RWPE2 (cell line): ENCODE measurements around the gene UGT3A1.

Experiments used
- ATAC-seq: fragments of 200-7000 bp; cut with Tn5 transposase; 3 replicates; pipeline ENCODE4 v1.9.1; 2021; ENCODE audit warnings: low read depth
- DNase-seq: peaks from one replicate; pipeline ENCODE4 v3.0.0-alpha.2; 2020; ENCODE audit warnings: low spot score
- H3K27ac ChIP-seq: fragments of 450-650 bp; 2 replicates; pipeline ENCODE4 v1.5.1; 2017; ENCODE audit warnings: mild to moderate bottlenecking; ENCODE audit not compliant: poor library complexity, severe bottlenecking
- H3K27me3 ChIP-seq: fragments of 250-450 bp; sonication (Bioruptor Pico); 2 replicates; pipeline ENCODE4 v1.5.1; 2021; ENCODE audit warnings: mild to moderate bottlenecking, moderate library complexity; ENCODE audit not compliant: insufficient read depth, poor library complexity, severe bottlenecking
- H3K36me3 ChIP-seq: fragments of 250-450 bp; sonication (Bioruptor Pico); 2 replicates; pipeline ENCODE4 v1.5.1; 2020; ENCODE audit warnings: low read depth, mild to moderate bottlenecking, moderate library complexity
- H3K4me1 ChIP-seq: fragments of 250-450 bp; sonication (Bioruptor Pico); 2 replicates; pipeline ENCODE4 v1.5.1; 2021; ENCODE audit warnings: mild to moderate bottlenecking, moderate library complexity; ENCODE audit not compliant: insufficient read depth, poor library complexity, severe bottlenecking
- H3K4me3 ChIP-seq: fragments of 250-450 bp; sonication (Bioruptor Pico); 2 replicates; pipeline ENCODE4 v1.5.1; 2021; ENCODE audit warnings: mild to moderate bottlenecking, moderate library complexity; ENCODE audit not compliant: severe bottlenecking
- H3K9me3 ChIP-seq: fragments of 250-450 bp; sonication (Bioruptor Pico); 2 replicates; pipeline ENCODE4 v1.5.1; 2021; ENCODE audit warnings: mild to moderate bottlenecking, moderate library complexity; ENCODE audit not compliant: severe bottlenecking
- CTCF ChIP-seq: fragments of 450-650 bp; IDR thresholded peaks from one replicate; pipeline ENCODE4 v1.5.1; 2017; ENCODE audit warnings: mild to moderate bottlenecking, moderate library complexity; ENCODE audit not compliant: poor library complexity, severe bottlenecking

The UGT3A1 gene

DNA sequence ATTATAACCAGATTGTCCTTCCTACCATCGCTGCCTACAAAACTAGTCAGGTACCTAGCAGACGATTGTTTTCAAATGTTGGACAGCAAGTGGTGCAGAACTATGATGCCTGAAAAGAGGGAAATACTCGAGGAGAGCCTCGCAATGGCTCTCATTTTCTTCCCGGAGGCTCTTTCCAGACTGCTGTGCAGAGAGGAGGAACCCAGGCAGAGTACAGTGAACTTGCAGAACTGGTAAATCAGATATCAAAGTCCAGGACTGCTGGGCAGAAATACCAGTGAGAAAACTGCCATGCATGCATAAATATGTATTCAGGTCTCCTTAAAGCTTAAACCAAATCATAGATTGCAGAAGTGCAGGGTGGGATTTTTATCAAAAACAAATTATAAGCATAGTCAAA is 26.4 kb upstream of the UGT3A1 start:
- peaks cover 6% of the 10 kb centered on the region for H3K27me3 ChIP-seq
- DNase-seq: no peak
- H3K4me3 ChIP-seq: no peak overlapping the region
- no peak for TF ChIP-seq CTCF
- H3K4me1 ChIP-seq: no peaks in the 10 kb centered on the region
- ATAC-seq: no peak
- no peak overlapping the region for H3K27ac ChIP-seq
- no peaks in the 10 kb centered on the region for H3K9me3 ChIP-seq
- no peaks in the 10 kb centered on the region for H3K36me3 ChIP-seq

- DNase-seq (no peak), ATAC-seq (no peak)
- Histone ChIP-seq H3K36me3 (no peaks in the 10 kb centered on the region), H3K9me3 (no peaks in the 10 kb centered on the region), H3K27me3 (peaks cover 4% of the 10 kb centered on the region), H3K4me3 (no peak overlapping the region), H3K27ac (no peak overlapping the region), H3K4me1 (no peaks in the 10 kb centered on the region)
- no peak for TF ChIP-seq CTCF
Observed at GRCh38 chr5:36017004-36017403, 25.8 kb upstream of the UGT3A1 start.

GRCh38 chr5:36013182-36013581 is 22.0 kb upstream of the UGT3A1 start:
- DNase-seq (no peak), ATAC-seq (no peak)
- Histone ChIP-seq H3K9me3 (no peaks in the 10 kb centered on the region), H3K36me3 (no peaks in the 10 kb centered on the region), H3K27me3 (no peaks in the 10 kb centered on the region), H3K4me1 (no peaks in the 10 kb centered on the region), H3K27ac (no peak overlapping the region), H3K4me3 (no peak overlapping the region)
- no peak for TF ChIP-seq CTCF

- no peak overlapping the region for H3K4me3 ChIP-seq
- DNase-seq (no peak), ATAC-seq (no peak)
- H3K36me3 ChIP-seq: no peaks in the 10 kb centered on the region
- H3K27me3 ChIP-seq: no peaks in the 10 kb centered on the region
- H3K4me1 ChIP-seq: no peaks in the 10 kb centered on the region
- no peaks in the 10 kb centered on the region for H3K9me3 ChIP-seq
- TF ChIP-seq CTCF: no peak
- no peak overlapping the region for H3K27ac ChIP-seq
Observed at GRCh38 chr5:36009698-36010097, 18.5 kb upstream of the UGT3A1 start.

DNA sequence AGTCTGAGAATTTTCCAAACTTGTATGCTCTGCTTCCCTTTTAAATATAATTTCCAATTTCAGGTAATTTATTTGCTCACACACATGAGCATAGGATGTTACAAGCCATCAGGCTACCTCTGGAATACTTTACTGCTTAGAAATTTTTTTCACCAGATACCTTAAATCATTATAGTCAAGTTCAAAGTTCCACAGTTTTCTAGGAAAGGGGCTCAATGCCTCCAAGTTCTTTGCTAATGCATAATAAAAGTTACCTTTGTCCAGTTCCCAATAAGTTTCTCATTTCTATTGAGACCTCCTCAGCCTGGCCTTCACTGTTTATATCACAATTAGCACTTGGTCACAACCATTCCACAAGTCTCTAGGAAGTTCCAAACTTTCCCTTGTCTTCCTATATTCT is 16.2 kb upstream of the UGT3A1 start:
- no peaks in the 10 kb centered on the region for H3K4me1 ChIP-seq
- DNase-seq (no peak), ATAC-seq (no peak)
- TF ChIP-seq CTCF: no peak
- no peaks in the 10 kb centered on the region for H3K9me3 ChIP-seq
- no peak overlapping the region for H3K4me3 ChIP-seq
- H3K27me3 ChIP-seq: peaks cover 8% of the 10 kb centered on the region
- no peaks in the 10 kb centered on the region for H3K36me3 ChIP-seq
- H3K27ac ChIP-seq: no peak overlapping the region
